HepG2 (cell line): ENCODE results near the gene PPM1M. TPM values are rescaled to one million over a fixed set of nuclear protein-coding genes. Genes with fewer than 3 reads are reported as not detected.
A peak's percentile ranks its signal among the peaks of the same experiment; 100 is the strongest.

ENCODE experiments used
- ASH2L ChIP-seq: fragments of 300-600, 200-600 bp; sonication (generic); IDR thresholded peaks from 2 replicates; pipeline ENCODE4 v1.7.0; 2017; ENCODE audit warnings: low read depth, mild to moderate bottlenecking, moderate library complexity, mixed read lengths, low read length; ENCODE audit not compliant: insufficient read length
- ATF7-NPFF ChIP-seq: sonication (generic); formaldehyde crosslinking; IDR thresholded peaks from 2 replicates; pipeline ENCODE4 v1.8.1; 2023; ENCODE audit warnings: mild to moderate bottlenecking, low read depth, missing genetic modification reagents, moderate library complexity
- BCL6 ChIP-seq: IDR thresholded peaks from 2 replicates; pipeline ENCODE4 v1.6.1; 2016; ENCODE audit warnings: missing genetic modification reagents, missing compliant biosample characterization
- ESRRA ChIP-seq: sonication (generic); formaldehyde crosslinking; IDR thresholded peaks from 2 replicates; pipeline ENCODE4 v1.5.1; 2020; ENCODE audit warnings: mild to moderate bottlenecking, low read depth, missing genetic modification reagents
- FOXA3 ChIP-seq: IDR thresholded peaks from 2 replicates; pipeline ENCODE4 v1.6.1; 2016; ENCODE audit warnings: missing genetic modification reagents, missing compliant biosample characterization
- GABPA ChIP-seq, 2 experiments: IDR thresholded peaks; 2 replicates each; pipeline ENCODE4 v1.6.1; 2011 to 2016; ENCODE audit warnings: low read depth in 2 of 2, low read length in 1 of 2, missing biosample characterization in 1 of 2, missing genetic modification characterization in 1 of 2
- GLMP ChIP-seq: sonication (generic); formaldehyde crosslinking; IDR thresholded peaks from 2 replicates; pipeline ENCODE4 v1.9.0; 2021; ENCODE audit warnings: missing genetic modification reagents, mild to moderate bottlenecking, borderline replicate concordance
- GPN1 ChIP-seq: sonication (generic); formaldehyde crosslinking; IDR thresholded peaks from 2 replicates; pipeline ENCODE4 v1.5.1; 2020; ENCODE audit warnings: missing genetic modification reagents, borderline replicate concordance
- HIC2 ChIP-seq: sonication (generic); formaldehyde crosslinking; IDR thresholded peaks from 2 replicates; pipeline ENCODE4 v1.9.0; 2022; ENCODE audit warnings: low read depth, missing genetic modification reagents
- IRF9 ChIP-seq: sonication (generic); formaldehyde crosslinking; IDR thresholded peaks from 2 replicates; pipeline ENCODE4 v1.8.0; 2022; ENCODE audit warnings: missing genetic modification reagents, mild to moderate bottlenecking, borderline replicate concordance
- ISL2 ChIP-seq: sonication (generic); formaldehyde crosslinking; IDR thresholded peaks from 2 replicates; pipeline ENCODE4 v1.5.0; 2020; ENCODE audit warnings: missing genetic modification reagents
- MXD3 ChIP-seq: IDR thresholded peaks from 2 replicates; pipeline ENCODE4 v1.6.1; 2016; ENCODE audit warnings: mild to moderate bottlenecking, missing biosample characterization, missing genetic modification reagents
- PPARG ChIP-seq: conservative IDR thresholded peaks from 2 replicates; pipeline ENCODE4 v1.6.1; 2016; ENCODE audit warnings: missing biosample characterization, missing genetic modification reagents
- RBAK ChIP-seq: sonication (generic); formaldehyde crosslinking; IDR thresholded peaks from 2 replicates; pipeline ENCODE4 v1.5.1; 2020; ENCODE audit warnings: mild to moderate bottlenecking, missing genetic modification reagents
- THAP8 ChIP-seq: sonication (generic); formaldehyde crosslinking; IDR thresholded peaks from 2 replicates; pipeline ENCODE4 v1.5.1; 2020; ENCODE audit warnings: missing genetic modification reagents, mild to moderate bottlenecking, borderline replicate concordance
- TRIM22 ChIP-seq: fragments of 450-650 bp; IDR thresholded peaks from 2 replicates; pipeline ENCODE4 v1.6.1; 2017
- ZBTB2 ChIP-seq: sonication (generic); formaldehyde crosslinking; IDR thresholded peaks from 2 replicates; pipeline ENCODE4 v1.8.0; 2022; ENCODE audit warnings: low read depth, missing genetic modification reagents
- ZNF607 ChIP-seq: sonication (generic); formaldehyde crosslinking; IDR thresholded peaks from 2 replicates; pipeline ENCODE4 v1.5.1; 2020; ENCODE audit warnings: missing genetic modification reagents, mild to moderate bottlenecking, borderline replicate concordance
- ZNF619 ChIP-seq: sonication (generic); formaldehyde crosslinking; IDR thresholded peaks from 2 replicates; pipeline ENCODE4 v1.4.0; 2020; ENCODE audit warnings: mild to moderate bottlenecking, missing genetic modification reagents
- ZNF660 ChIP-seq: sonication (generic); formaldehyde crosslinking; IDR thresholded peaks from 2 replicates; pipeline ENCODE4 v1.5.1; 2020; ENCODE audit warnings: mild to moderate bottlenecking, low read depth, missing genetic modification reagents, borderline replicate concordance
- polyA plus RNA-seq, 8 experiments: library from polyadenylated mRNA; depleted of rRNA in 3 of 8; stranded (reverse) in 7 of 8; unstranded in 1 of 8; fragments of >200 nt; fragmentation: Illumina TruSeq in 4 of 8; extraction: Trizol in 4 of 8; gene quantifications; 2 replicates each; pipeline versions ENCODE4 v1.2.1 to v1.2.3, GENCODE V29; 2011 to 2016; ENCODE audit warnings: low read depth in 4 of 8, missing spikeins in 1 of 8, mixed read lengths in 1 of 8; ENCODE audit not compliant: insufficient read depth in 1 of 8
- total RNA-seq, 5 experiments: library from RNA; depleted of rRNA; stranded (reverse); fragments of >200 nt; fragmentation: Illumina TruSeq; extraction: Trizol; gene quantifications; 2 replicates each; pipeline ENCODE4 v1.2.3, GENCODE V29; 2016; ENCODE audit warnings: low read depth in 1 of 5

The PPM1M gene
- total and polyA plus RNA-seq, 2 of the 13 experiments (the other 11 are each of a cell fraction or from before 2014, with no cell fraction given) = 2.5 to 5.9 TPM

GRCh38 chr3:52236424-52236886 lies 9.1 kb upstream of the PPM1M start (continued):
- TF ChIP-seq GABPA (IDR thresholded peaks at IDR 0.05; ENCODE audit: low read depth, low read length) (no peak), GABPA (CRISPR knock-in tag; IDR thresholded peaks at IDR 0.05; ENCODE audit: low read depth) (no peak), GLMP (no peak), RBAK (CRISPR knock-in tag) (no peak), MXD3 (no peak), TRIM22 (no peak), PPARG (CRISPR knock-in tag) (no peak), ISL2 (0 out of 2 replicates have a peak, but pooled peaks have one; percentile 8), THAP8 (CRISPR knock-in tag) (no peak), IRF9 (CRISPR knock-in tag) (no peak), ZNF660 (CRISPR knock-in tag) (no peak), FOXA3 (CRISPR knock-in tag) (0 out of 2 replicates have a peak, but pooled peaks have one; percentile 17), HIC2 (CRISPR knock-in tag) (no peak), ESRRA (CRISPR knock-in tag) (peak; percentile 95), ZNF607 (CRISPR knock-in tag) (no peak), BCL6 (CRISPR knock-in tag) (no peak), ZBTB2 (CRISPR knock-in tag) (no peak), GPN1 (no peak), ZNF619 (CRISPR knock-in tag) (no peak), ASH2L (no peak), ATF7-NPFF (CRISPR knock-in tag) (no peak)
